Type B pancreatic cell (in vitro differentiated cells): ENCODE data around the gene NDUFV1. TPM values are rescaled to one million over a fixed set of nuclear protein-coding genes. Genes with fewer than 3 reads are reported as not detected.
"Not testable (repeated sequence)": the region's sequence is repeated elsewhere in the genome, so short reads cannot be mapped to it uniquely, and the experiment has no call there.

Experiments used
- DNase-seq: peaks from one replicate; pipeline ENCODE4 v3.0.0; 2021; ENCODE audit warnings: mixed read lengths; ENCODE audit not compliant: unreplicated experiment; ENCODE audit errors: extremely low spot score
- H3K27ac Mint-ChIP-seq: 2 replicates; pipeline ENCODE4 v1.8.0; 2021; ENCODE audit warnings: mild to moderate bottlenecking, mixed read lengths
- H3K27me3 Mint-ChIP-seq: 2 replicates; pipeline ENCODE4 v1.8.0; 2021; ENCODE audit warnings: mixed read lengths
- H3K36me3 Mint-ChIP-seq: 2 replicates; pipeline ENCODE4 v1.8.0; 2021; ENCODE audit warnings: mixed read lengths
- H3K4me1 Mint-ChIP-seq: one replicate; pipeline ENCODE4 v1.8.0; 2021; ENCODE audit warnings: mixed read lengths; ENCODE audit not compliant: unreplicated experiment
- H3K4me3 Mint-ChIP-seq: 2 replicates; pipeline ENCODE4 v1.8.0; 2021; ENCODE audit warnings: mild to moderate bottlenecking, mixed read lengths
- H3K9me3 Mint-ChIP-seq: 2 replicates; pipeline ENCODE4 v1.8.0; 2021; ENCODE audit warnings: mixed read lengths
- total RNA-seq: library from RNA; stranded (reverse); gene quantifications from 2 replicates; pipeline ENCODE4 v1.2.1, GENCODE V29; 2021; ENCODE audit warnings: low replicate concordance
- TF ChIP-seq, protein P1 (sequence below): fragments of 200-600 bp; sonication (generic); conservative IDR thresholded peaks from 2 replicates; pipeline ENCODE4 v1.5.0; 2021; ENCODE audit warnings: antibody characterized with exemption, mild to moderate bottlenecking

The NDUFV1 gene
- total RNA-seq, 1 donor from 2014 or later, result 226 TPM

DNA sequence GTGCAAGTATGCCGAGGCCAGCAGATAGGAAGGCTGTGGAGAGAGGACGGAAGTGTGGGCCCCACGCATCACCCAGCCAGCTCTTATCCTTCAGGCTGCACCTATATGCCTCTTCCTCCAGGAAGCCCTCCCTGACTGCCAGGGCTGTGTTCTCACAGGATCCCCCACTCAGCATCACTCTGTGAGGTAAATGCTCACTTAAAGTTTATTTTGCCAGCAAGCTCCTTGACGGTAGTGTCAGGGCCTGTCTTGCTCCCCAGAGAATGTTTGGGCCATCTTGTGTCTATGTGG, 28.4 kb downstream of the NDUFV1 start:
- Mint-ChIP-seq H3K9me3 (no peaks in the 10 kb centered on the region), H3K27ac (no peak overlapping the region), H3K4me3 (no peak overlapping the region), H3K36me3 (no peaks in the 10 kb centered on the region), H3K27me3 (peaks cover 3% of the 10 kb centered on the region), H3K4me1 (no peaks in the 10 kb centered on the region)
- no peak for DNase-seq
- TF ChIP-seq, protein P1, sequence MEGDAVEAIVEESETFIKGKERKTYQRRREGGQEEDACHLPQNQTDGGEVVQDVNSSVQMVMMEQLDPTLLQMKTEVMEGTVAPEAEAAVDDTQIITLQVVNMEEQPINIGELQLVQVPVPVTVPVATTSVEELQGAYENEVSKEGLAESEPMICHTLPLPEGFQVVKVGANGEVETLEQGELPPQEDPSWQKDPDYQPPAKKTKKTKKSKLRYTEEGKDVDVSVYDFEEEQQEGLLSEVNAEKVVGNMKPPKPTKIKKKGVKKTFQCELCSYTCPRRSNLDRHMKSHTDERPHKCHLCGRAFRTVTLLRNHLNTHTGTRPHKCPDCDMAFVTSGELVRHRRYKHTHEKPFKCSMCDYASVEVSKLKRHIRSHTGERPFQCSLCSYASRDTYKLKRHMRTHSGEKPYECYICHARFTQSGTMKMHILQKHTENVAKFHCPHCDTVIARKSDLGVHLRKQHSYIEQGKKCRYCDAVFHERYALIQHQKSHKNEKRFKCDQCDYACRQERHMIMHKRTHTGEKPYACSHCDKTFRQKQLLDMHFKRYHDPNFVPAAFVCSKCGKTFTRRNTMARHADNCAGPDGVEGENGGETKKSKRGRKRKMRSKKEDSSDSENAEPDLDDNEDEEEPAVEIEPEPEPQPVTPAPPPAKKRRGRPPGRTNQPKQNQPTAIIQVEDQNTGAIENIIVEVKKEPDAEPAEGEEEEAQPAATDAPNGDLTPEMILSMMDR, result no peak

DNA sequence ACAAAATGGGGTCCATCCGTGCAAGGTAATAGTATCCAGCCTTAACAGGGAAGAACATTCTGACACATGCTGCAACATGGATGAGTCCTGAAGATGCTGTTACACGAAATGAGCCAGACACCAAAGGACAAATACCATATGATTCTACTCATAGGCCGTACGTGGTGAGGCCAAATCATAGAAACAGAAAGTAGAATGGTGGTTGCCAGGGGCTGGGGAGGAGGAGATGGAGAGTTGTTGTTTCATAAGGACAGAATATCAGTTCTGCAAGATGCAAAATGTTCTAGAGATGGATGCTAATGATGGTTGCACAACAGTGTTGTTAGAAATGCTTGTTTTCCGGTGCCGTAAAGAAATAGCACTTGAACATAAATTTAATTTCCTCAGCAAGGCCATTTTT, 30.2 kb downstream of the NDUFV1 start:
- Mint-ChIP-seq H3K4me3 (no peak overlapping the region), H3K9me3 (no peaks in the 10 kb centered on the region), H3K27me3 (peaks cover 5% of the 10 kb centered on the region), H3K4me1 (no peaks in the 10 kb centered on the region), H3K36me3 (no peaks in the 10 kb centered on the region), H3K27ac (no peak overlapping the region)
- DNase-seq, result no peak
- TF ChIP-seq, protein P1, result no peak

DNA sequence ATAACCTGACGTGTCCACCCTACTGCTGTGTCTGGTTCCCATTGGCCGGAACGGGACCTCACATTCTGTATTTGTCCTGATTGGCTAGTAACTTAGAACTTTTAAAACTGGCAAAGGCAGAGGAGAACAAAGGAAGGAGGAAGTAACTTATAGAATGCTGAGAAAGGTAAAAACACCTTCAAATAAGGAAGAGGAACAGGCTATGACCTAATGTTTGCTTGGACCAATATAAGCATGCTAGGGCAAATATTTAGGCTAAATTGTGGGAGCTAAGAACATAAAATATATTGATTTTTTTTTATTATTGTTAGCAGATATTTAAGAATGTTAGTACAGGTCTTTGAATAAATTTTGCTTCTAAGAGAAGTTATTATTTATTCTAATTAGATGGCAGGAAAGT, 30.7 kb downstream of the NDUFV1 start:
- H3K27me3 Mint-ChIP-seq, H3K27ac Mint-ChIP-seq, H3K4me1 Mint-ChIP-seq, H3K4me3 Mint-ChIP-seq, H3K9me3 Mint-ChIP-seq, H3K36me3 Mint-ChIP-seq, DNase-seq: not testable (repeated sequence)

DNA sequence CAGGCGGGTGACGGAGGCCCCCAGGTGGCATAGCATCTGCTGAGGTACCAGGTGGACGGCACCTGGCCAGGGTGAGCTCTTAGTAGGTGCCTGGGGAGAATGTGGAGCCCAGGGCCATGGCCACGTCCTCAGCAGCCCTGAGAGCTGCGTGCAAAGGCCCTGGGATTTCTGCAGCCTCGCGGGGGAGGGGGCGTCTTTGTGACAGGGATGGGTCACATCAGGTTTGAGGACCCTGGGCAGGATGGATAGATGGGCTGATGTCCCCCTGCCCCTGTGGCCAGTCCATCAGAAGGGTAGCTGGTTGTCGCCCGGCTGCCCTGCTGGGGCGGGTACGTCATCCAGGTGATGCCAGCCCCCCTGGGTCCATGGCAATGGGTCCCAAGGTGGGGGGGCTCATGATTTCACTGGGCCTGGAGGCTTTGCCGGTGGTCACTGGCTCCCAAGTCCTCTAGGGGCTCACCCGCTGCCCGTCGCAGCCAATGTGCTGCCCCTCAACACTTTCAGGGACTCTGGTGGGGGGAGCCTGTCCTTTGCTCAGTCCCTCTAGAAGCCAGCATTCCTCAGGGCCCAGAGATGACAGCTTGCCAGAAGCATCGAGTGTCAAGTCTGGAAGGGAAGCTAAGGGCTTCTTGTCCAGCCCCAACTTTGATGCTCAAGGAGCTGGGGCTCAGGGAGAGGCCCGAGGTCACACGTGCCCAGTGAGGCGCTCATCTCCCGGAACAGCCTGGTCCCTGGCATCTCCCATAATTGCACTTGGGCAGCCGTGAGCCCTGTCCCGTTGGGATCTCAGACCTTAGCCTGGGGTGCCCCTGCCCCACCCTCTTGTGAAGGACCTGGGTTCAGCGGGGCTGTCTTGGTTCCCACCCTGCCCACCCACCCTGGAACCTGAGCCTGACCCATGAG, 32.0 kb downstream of the NDUFV1 start:
- Mint-ChIP-seq H3K9me3 (no peaks in the 10 kb centered on the region), H3K27ac (no peak overlapping the region), H3K4me1 (no peaks in the 10 kb centered on the region)

DNA sequence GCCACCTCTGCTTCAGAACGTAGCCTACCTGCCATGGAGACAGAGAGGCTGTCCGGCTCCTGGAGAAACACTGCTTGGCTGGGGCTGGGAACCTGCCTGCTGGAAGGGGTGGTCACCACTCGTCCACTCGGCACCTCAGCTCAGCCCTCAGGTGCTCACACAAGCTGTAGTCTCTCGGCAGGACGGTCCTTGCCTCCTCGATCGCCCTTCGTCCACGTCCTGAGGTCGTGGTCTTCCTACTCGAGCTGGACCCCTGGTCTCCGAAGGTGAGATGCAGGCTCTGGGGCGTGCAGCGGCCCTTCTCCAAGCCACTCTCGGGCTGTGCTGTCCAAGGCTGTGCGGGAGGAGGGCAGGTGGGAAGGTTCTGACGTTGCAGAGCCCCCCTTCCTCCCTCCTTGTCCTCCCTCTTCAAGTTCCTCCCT, 32.7 kb downstream of the NDUFV1 start, which contains the start of gene TBX10:
TSS of gene TBX10 (minus strand) at position 326 of the 422 bp plus-strand sequence. CDS start at position 35, 291 bp downstream.
- DNase-seq, result no peak
- H3K9me3 Mint-ChIP-seq, result no peaks in the 10 kb centered on the region
- H3K27ac Mint-ChIP-seq, result no peak within 1 kb of the TSS
- H3K27me3 Mint-ChIP-seq, result peaks cover 5% of the 10 kb centered on the region
- TF ChIP-seq, protein P1, result no peak
- no peaks in the 10 kb centered on the region for H3K36me3 Mint-ChIP-seq
- no peaks in the 10 kb centered on the region for H3K4me1 Mint-ChIP-seq
- H3K4me3 Mint-ChIP-seq, result no peak within 1 kb of the TSS

More for the DNA sequence above, 32.0 kb downstream of the NDUFV1 start:
- Mint-ChIP-seq H3K4me3 (no peak overlapping the region), H3K27me3 (peaks cover 5% of the 10 kb centered on the region), H3K36me3 (no peaks in the 10 kb centered on the region)
- peak; percentile 64 for DNase-seq
- TF ChIP-seq, protein P1, result no peak

DNA sequence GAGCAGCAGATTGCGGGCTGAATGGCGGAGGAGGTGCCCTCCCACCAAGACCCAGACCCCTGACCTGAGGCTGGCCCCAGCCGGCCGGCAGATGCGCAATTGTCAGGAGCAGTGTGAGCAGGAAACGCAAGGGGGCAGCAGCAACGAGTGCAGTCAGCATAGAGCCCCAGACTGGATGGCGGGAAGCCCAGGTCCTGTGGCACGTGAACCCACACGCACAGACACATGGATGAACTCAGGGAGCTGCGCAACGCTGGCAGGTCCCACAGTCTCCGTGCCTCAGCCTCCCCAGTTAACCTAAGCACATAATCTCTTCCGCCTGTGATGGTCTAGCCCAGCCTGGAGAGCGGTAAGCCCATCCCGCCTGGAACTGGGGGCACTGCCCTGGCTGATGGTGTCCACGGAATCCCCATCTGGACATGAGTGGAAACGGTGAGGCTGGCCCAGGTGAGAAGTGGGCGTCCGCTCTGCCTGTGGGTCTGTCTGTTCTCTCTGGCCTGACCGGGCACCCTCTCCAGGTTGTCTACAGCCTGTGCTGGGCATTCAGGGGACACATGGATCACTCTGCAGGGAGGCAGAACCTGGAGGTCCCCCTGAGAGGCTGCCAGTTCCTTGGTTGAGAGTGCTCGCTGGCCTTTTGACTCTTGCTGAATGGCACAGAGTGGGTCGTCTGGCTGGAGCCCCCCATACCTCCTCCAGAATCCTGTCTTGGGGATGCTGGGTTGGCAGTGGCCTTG, 33.5 kb downstream of the NDUFV1 start:
- TF ChIP-seq, protein P1, result peak; percentile 79
- Mint-ChIP-seq H3K27ac (no peak overlapping the region), H3K4me1 (no peaks in the 10 kb centered on the region), H3K27me3 (peaks cover 5% of the 10 kb centered on the region), H3K36me3 (no peaks in the 10 kb centered on the region), H3K4me3 (no peak overlapping the region), H3K9me3 (no peaks in the 10 kb centered on the region)
- peak; percentile 72 for DNase-seq
